Measurements from ENCODE around the gene CCDC66.

CCDC66 gene

GRCh38 chr3:56622381-56622780, 65.4 kb downstream of the CCDC66 start:
- DNase-seq, result no peak

GRCh38 chr3:56624725-56625124, 67.8 kb downstream of the CCDC66 start:
- DNase-seq, result no peak

- DNase-seq, result no peak
These were observed 72.1 kb downstream of the CCDC66 start for GRCh38 chr3:56629047-56629446.

- DNase-seq, result no peak
These were observed 72.5 kb downstream of the CCDC66 start for GRCh38 chr3:56629451-56629850.

GRCh38 chr3:56630966-56631365, 74.0 kb downstream of the CCDC66 start:
- no peak for DNase-seq

GRCh38 chr3:56633181-56633580, 76.2 kb downstream of the CCDC66 start:
- no peak for DNase-seq

- no peak for DNase-seq
These were observed 76.9 kb downstream of the CCDC66 start for GRCh38 chr3:56633602-56634535.

- no peak for DNase-seq
These were observed 88.4 kb downstream of the CCDC66 start for GRCh38 chr3:56645407-56645806.

GRCh38 chr3:56654460-56654859, 97.5 kb downstream of the CCDC66 start:
- no peak for DNase-seq

GRCh38 chr3:56655709-56656108, 98.7 kb downstream of the CCDC66 start:
- no peak for DNase-seq

GRCh38 chr3:56664823-56665222, 107.8 kb downstream of the CCDC66 start:
- DNase-seq, result no peak

- no peak for DNase-seq
These were observed 111.1 kb downstream of the CCDC66 start for GRCh38 chr3:56667973-56668579.
